AG09309 (cell line): ENCODE data around the gene EN1.

Experiments used
- DNase-seq: peaks from one replicate; pipeline ENCODE4 v3.0.0-alpha.2; 2010; ENCODE audit warnings: low read depth
- H3K4me3 ChIP-seq: 2 replicates; pipeline ENCODE4 v1.5.1; 2011; ENCODE audit warnings: mild to moderate bottlenecking, low read depth, low read length, moderate library complexity; ENCODE audit not compliant: control insufficient read depth
- CTCF ChIP-seq: IDR thresholded peaks from 2 replicates; pipeline ENCODE4 v1.5.1; 2011; ENCODE audit warnings: mild to moderate bottlenecking, low read depth, low read length, inconsistent platforms; ENCODE audit not compliant: insufficient read depth, control insufficient read depth; ENCODE audit errors: missing control alignments

Gene EN1

DNA sequence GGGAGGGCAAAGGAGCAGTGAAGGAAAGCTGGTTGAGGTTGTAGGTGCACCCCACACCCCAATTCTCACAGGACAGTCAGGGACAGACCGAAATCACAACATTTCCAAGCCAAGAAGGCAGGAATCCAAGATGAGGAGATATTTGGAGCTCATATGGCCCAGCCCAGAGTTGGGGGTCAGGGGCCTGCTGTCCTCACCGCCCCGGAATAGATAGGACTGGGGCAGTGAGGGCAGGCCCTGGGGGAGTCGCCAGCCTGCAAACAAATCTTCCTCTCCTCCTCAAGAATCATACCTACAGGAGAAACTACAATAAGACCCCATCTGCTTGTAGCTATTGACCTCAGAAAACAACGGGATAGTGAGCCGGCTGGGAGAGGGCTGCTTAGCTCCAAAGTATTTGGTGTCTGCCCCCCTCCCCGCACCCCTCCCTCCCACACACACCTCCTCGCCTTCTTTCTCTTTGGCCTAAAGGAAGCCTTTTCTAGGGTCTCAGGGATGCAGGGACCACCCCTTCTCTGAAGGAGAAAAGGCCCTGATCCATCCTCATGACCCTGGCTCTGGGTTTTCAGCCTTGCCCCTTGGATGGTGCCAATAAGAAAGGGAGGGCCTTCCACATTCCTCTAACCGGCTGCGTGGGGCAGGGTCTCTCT is 3.8 kb downstream of the EN1 start:
- H3K4me3 ChIP-seq: no peak overlapping the region
- no peak for DNase-seq
- TF ChIP-seq CTCF: no peak

GRCh38 chr2:118842661-118843482 is 4.6 kb downstream of the EN1 start:
- no peak for TF ChIP-seq CTCF
- no peak for DNase-seq
- H3K4me3 ChIP-seq: no peak overlapping the region

DNA sequence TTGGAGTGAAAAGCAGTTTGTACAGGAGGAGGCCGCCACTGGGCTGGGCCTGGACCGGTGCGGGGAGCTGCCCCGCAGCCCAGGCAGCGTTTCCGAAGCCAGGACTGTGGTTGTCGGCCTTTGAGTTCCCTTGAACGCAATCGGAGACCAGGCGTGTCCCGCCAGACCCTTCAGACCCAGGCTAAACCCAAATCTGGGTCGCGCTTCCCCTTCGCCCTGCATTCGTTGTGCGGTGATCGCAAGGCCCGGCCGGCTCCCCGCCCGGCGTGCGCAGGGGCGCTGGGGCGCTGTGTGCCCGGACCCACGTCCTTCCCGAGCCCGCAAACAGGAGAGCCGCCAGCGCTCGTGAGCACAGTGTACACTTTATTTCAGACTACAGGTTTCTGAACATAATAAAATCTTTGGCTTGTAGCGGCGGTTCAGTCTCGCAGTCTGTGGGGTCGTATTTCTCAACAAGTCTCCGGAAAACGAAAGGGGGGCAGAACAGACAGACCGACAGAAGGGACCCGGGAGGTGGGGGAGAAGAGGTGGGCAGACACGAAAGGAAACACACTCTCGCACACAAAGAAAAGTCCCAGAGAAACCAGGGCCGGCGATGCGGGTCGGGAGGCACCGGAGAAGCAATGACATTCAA is 5.5 kb downstream of the EN1 start:
- TF ChIP-seq CTCF: no peak
- no peak for DNase-seq

DNA sequence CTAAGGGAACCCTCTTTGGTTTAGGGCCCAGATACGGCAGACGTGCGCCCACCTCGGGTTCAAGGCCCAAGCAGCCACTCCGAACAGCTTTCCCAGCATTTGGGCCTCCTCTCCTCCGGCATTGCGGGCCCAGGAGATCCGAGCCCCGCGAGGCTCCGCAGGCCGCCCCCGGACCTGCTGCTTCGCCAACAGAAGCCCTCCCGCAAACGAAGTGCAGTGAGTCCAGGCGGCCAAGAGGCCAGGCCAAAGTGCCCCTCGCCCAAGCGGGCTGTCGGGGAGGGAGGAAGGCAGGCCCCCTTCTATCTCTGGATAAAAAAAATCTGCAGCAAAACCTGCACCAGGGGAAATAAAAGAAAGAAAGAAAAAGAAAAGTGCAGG is 6.0 kb downstream of the EN1 start:
- DNase-seq: no peak
- H3K4me3 ChIP-seq: no peak overlapping the region
- TF ChIP-seq CTCF: no peak

More for the DNA sequence above, 5.5 kb downstream of the EN1 start:
- no peak overlapping the region for H3K4me3 ChIP-seq

DNA sequence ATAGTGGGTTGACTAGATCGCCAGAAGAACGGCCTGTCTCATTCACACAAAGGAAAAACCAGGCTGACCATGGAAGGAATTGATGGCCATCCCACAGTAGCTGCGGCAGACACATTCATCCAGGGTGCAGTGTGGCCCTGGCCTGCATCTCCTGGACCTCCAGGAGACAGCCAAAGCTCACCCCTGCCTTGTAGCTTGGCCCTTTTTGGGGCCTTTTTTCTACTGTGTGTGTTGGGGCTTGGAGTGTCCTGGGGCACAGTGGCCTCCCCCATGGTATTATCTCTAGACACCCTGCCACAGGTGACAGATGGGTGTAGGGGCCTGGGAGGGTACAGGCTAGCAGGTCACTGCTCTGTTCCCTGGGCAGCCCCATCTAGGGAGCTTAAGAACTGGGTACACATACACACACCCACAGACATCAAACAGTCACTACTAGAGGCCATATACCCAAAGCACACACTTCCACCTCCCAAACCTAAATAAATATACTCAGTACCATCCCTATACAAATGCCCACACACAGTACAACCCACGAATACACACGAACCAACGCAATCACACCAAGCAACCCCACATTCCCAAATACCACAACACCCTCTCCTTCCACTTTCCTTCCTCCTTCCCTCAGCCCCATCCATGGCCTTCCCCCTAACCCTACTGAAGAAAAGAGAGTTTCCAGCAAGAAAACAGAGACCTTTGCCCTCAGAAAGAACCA is 8.6 kb downstream of the EN1 start:
- no peak for TF ChIP-seq CTCF
- no peak overlapping the region for H3K4me3 ChIP-seq
- no peak for DNase-seq

DNA sequence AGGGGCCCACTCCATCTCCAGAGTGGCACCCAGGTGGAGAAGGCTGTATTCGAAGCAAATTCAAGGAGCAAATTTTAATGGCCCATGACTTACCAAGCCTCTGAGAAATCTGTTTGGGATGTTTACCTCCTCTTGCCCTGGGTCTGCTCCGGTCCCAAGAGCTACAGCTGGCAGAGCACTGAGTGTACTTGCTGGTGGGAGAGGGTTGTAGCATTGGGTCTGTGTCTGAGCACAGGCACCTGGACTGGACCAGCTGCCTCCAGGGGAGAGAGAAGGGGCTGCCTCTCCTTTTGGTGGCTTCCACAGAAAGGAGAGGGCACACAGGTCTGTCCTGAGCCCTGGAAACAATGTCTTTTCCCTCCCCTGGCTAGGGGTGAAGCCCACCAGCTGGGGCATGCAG is 9.8 kb downstream of the EN1 start:
- DNase-seq: no peak
- no peak for TF ChIP-seq CTCF
- H3K4me3 ChIP-seq: no peak overlapping the region
